ENCODE data around the gene SUN1.

Gene SUN1

DNA sequence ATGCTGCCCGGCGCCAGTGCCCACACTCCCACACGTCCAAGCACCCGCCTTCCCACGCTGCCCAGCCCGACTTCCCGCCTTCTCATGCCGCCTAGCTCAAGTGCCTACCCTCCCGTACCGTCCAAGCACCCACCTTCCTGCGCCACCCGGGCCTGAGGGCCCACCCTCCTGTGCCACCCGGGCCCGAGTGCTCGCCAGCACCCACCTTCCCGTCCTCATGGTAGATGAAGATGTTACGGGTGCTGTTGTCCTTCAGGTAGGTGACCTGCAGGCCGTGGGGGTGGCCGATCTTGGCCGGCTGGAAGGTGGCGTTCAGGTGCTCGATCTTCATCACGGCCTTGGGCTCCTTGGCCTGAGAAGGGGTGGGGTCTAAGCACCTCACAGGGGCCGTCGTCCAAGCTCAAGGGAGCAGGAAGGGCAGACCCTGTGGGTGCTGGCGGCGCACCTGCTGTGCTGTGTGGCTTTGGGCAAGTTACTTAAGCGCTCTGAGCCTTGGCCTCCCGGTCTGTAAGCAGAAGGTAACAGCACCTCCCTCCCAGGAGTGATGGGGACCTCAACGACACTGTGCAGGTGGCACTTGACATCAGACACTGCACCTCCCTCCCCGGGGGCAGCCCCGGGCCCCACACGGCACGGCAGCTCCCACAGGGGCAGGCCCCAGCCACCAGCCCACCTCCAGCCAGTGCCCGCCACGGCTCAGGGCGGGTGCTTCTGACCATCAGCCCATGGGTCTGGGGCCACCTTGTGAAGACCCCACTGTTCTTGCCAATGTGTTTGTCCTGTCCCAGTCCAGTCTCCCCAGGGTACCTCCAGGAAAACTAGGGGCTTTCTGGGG, 71.9 kb downstream of the SUN1 start:
- ChIA-PET POLR2A (no interaction called here), CTCF (no interaction called here)
- H3K4me3 ChIP-seq (ENCODE audit: low read depth, low read length): no peak overlapping the region
- H3K9me3 ChIP-seq (ENCODE audit: control insufficient read depth, insufficient read depth, low read depth, low read length): no peaks in the 10 kb centered on the region
- no peaks in the 10 kb centered on the region for H3K36me3 ChIP-seq (ENCODE audit: control insufficient read depth in 2 of 2, insufficient read depth in 1 of 2, low read length in 2 of 2)
- TF ChIP-seq ZNF202 (tag by site-specific recombination; IDR thresholded peaks at IDR 0.05; ENCODE audit: borderline replicate concordance) (no peak), ZFHX2 (tag by site-specific recombination; conservative IDR thresholded peaks at IDR 0.05) (0 out of 2 replicates have a peak, but pooled peaks have one; percentile 8), ZNF214 (tag by site-specific recombination; IDR thresholded peaks at IDR 0.05; ENCODE audit: borderline replicate concordance) (no peak), WT1 (tag by site-specific recombination; IDR thresholded peaks at IDR 0.05) (no peak), YY2 (tag by site-specific recombination; IDR thresholded peaks at IDR 0.05) (no peak), ZNF324 (tag by site-specific recombination; IDR thresholded peaks at IDR 0.05) (no peak), ZSCAN30 (tag by site-specific recombination; IDR thresholded peaks at IDR 0.05) (no peak)
- TF ChIP-seq, protein P1, sequence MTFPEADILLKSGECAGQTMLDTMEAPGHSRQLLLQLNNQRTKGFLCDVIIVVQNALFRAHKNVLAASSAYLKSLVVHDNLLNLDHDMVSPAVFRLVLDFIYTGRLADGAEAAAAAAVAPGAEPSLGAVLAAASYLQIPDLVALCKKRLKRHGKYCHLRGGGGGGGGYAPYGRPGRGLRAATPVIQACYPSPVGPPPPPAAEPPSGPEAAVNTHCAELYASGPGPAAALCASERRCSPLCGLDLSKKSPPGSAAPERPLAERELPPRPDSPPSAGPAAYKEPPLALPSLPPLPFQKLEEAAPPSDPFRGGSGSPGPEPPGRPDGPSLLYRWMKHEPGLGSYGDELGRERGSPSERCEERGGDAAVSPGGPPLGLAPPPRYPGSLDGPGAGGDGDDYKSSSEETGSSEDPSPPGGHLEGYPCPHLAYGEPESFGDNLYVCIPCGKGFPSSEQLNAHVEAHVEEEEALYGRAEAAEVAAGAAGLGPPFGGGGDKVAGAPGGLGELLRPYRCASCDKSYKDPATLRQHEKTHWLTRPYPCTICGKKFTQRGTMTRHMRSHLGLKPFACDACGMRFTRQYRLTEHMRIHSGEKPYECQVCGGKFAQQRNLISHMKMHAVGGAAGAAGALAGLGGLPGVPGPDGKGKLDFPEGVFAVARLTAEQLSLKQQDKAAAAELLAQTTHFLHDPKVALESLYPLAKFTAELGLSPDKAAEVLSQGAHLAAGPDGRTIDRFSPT (tag by site-specific recombination; IDR thresholded peaks at IDR 0.05): 0 out of 2 replicates have a peak, but pooled peaks have one; percentile 34
- TF ChIP-seq, protein P2, sequence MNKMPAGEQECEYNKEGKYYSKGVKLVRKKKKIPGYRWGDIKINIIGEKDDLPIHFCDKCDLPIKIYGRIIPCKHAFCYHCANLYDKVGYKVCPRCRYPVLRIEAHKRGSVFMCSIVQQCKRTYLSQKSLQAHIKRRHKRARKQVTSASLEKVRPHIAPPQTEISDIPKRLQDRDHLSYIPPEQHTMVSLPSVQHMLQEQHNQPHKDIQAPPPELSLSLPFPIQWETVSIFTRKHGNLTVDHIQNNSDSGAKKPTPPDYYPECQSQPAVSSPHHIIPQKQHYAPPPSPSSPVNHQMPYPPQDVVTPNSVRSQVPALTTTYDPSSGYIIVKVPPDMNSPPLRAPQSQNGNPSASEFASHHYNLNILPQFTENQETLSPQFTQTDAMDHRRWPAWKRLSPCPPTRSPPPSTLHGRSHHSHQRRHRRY (tag by site-specific recombination; IDR thresholded peaks at IDR 0.05): no peak
- no peak overlapping the region for H3K27ac ChIP-seq (ENCODE audit: extremely low read depth, low read depth, low read length)
- H3K4me1 ChIP-seq (ENCODE audit: control insufficient read depth, insufficient read depth, low read length): peaks cover 5% of the 10 kb centered on the region; the same call in 1 of the 2 replicates

DNA sequence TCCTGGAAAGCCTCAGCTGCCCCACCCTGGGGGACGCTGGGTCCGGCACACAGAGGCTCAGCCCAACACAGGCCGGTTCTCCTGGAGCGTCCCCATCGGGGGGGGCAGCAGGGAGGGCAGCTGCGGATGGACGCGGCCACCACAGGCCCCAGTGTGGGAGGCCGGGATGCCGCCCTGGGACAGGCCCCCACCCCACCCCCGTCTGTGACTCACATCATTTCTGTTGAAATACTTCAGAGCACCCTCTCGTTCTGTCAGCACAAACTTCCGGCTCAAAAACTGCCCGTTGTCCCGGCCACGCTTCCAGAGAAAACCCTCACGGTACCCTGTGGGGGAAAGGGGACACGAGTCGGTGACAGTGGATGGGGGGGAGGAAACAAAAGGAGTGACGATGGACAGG, 72.6 kb downstream of the SUN1 start:
- Histone ChIP-seq H3K4me3 (ENCODE audit: low read depth, low read length) (no peak overlapping the region), H3K4me1 (ENCODE audit: control insufficient read depth, insufficient read depth, low read length) (peaks cover 5% of the 10 kb centered on the region; the same call in 1 of the 2 replicates), H3K27ac (ENCODE audit: extremely low read depth, low read depth, low read length) (no peak overlapping the region), H3K9me3 (ENCODE audit: control insufficient read depth, insufficient read depth, low read depth, low read length) (no peaks in the 10 kb centered on the region), H3K36me3 (ENCODE audit: control insufficient read depth in 2 of 2, insufficient read depth in 1 of 2, low read length in 2 of 2) (no peaks in the 10 kb centered on the region)
- TF ChIP-seq, protein P3, sequence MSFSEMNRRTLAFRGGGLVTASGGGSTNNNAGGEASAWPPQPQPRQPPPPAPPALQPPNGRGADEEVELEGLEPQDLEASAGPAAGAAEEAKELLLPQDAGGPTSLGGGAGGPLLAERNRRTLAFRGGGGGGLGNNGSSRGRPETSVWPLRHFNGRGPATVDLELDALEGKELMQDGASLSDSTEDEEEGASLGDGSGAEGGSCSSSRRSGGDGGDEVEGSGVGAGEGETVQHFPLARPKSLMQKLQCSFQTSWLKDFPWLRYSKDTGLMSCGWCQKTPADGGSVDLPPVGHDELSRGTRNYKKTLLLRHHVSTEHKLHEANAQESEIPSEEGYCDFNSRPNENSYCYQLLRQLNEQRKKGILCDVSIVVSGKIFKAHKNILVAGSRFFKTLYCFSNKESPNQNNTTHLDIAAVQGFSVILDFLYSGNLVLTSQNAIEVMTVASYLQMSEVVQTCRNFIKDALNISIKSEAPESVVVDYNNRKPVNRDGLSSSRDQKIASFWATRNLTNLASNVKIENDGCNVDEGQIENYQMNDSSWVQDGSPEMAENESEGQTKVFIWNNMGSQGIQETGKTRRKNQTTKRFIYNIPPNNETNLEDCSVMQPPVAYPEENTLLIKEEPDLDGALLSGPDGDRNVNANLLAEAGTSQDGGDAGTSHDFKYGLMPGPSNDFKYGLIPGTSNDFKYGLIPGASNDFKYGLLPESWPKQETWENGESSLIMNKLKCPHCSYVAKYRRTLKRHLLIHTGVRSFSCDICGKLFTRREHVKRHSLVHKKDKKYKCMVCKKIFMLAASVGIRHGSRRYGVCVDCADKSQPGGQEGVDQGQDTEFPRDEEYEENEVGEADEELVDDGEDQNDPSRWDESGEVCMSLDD (tag by site-specific recombination; IDR thresholded peaks at IDR 0.05): no peak
- TF ChIP-seq ZNF366 (tag by site-specific recombination; conservative IDR thresholded peaks at IDR 0.05) (no peak), SCRT2 (tag by site-specific recombination; IDR thresholded peaks at IDR 0.05) (no peak), ZNF239 (tag by site-specific recombination; IDR thresholded peaks at IDR 0.05) (no peak), ZNF76 (tag by site-specific recombination; IDR thresholded peaks at IDR 0.05; ENCODE audit: borderline replicate concordance, low read depth) (no peak), TCF7L2 (IDR thresholded peaks at IDR 0.05; ENCODE audit: borderline replicate concordance, low read depth, low read length) (no peak)
- TF ChIP-seq, protein P4, sequence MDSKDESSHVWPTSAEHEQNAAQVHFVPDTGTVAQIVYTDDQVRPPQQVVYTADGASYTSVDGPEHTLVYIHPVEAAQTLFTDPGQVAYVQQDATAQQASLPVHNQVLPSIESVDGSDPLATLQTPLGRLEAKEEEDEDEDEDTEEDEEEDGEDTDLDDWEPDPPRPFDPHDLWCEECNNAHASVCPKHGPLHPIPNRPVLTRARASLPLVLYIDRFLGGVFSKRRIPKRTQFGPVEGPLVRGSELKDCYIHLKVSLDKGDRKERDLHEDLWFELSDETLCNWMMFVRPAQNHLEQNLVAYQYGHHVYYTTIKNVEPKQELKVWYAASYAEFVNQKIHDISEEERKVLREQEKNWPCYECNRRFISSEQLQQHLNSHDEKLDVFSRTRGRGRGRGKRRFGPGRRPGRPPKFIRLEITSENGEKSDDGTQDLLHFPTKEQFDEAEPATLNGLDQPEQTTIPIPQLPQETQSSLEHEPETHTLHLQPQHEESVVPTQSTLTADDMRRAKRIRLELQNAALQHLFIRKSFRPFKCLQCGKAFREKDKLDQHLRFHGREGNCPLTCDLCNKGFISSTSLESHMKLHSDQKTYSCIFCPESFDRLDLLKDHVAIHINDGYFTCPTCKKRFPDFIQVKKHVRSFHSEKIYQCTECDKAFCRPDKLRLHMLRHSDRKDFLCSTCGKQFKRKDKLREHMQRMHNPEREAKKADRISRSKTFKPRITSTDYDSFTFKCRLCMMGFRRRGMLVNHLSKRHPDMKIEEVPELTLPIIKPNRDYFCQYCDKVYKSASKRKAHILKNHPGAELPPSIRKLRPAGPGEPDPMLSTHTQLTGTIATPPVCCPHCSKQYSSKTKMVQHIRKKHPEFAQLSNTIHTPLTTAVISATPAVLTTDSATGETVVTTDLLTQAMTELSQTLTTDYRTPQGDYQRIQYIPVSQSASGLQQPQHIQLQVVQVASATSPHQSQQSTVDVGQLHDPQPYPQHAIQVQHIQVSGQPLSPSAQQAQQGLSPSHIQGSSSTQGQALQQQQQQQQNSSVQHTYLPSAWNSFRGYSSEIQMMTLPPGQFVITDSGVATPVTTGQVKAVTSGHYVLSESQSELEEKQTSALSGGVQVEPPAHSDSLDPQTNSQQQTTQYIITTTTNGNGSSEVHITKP (tag by site-specific recombination; IDR thresholded peaks at IDR 0.05): no peak
- POLR2A ChIA-PET: no interaction called here
- CTCF ChIA-PET: no interaction called here

Data from HEK293 (cell line).